ENCODE measurements around the gene SUN1. TPM values are rescaled to one million over a fixed set of nuclear protein-coding genes. Genes with fewer than 3 reads are reported as not detected.

SUN1 gene
- total RNA-seq, 1 donor from 2014 or later, result 207 TPM

- peak; percentile 59 for ATAC-seq
- peak; percentile 87 for DNase-seq (ENCODE audit: low spot score)
- intact Hi-C loops (cut with DNase I), result loop anchor here (5.0 kb wide), 1 partner anchor 43 kb away; the partner anchor contains the start of gene ADAP1
Observed at GRCh38 chr7:909358-910329, 77.4 kb downstream of the SUN1 start.

GRCh38 chr7:910441-910861 is 78.2 kb downstream of the SUN1 start:
- ATAC-seq, result no peak
- intact Hi-C loops (cut with DNase I), result no loop called here
- no peak for DNase-seq (ENCODE audit: low spot score)

- intact Hi-C loops (cut with DNase I), result no loop called here
- no peak for DNase-seq (ENCODE audit: low spot score)
- no peak for ATAC-seq
Observed at GRCh38 chr7:910931-911431, 78.7 kb downstream of the SUN1 start.

- peak; percentile 6 for ATAC-seq
- no peak for DNase-seq (ENCODE audit: low spot score)
- intact Hi-C loops (cut with DNase I), result no loop called here
Observed at GRCh38 chr7:911791-912480, 79.7 kb downstream of the SUN1 start.

DNA sequence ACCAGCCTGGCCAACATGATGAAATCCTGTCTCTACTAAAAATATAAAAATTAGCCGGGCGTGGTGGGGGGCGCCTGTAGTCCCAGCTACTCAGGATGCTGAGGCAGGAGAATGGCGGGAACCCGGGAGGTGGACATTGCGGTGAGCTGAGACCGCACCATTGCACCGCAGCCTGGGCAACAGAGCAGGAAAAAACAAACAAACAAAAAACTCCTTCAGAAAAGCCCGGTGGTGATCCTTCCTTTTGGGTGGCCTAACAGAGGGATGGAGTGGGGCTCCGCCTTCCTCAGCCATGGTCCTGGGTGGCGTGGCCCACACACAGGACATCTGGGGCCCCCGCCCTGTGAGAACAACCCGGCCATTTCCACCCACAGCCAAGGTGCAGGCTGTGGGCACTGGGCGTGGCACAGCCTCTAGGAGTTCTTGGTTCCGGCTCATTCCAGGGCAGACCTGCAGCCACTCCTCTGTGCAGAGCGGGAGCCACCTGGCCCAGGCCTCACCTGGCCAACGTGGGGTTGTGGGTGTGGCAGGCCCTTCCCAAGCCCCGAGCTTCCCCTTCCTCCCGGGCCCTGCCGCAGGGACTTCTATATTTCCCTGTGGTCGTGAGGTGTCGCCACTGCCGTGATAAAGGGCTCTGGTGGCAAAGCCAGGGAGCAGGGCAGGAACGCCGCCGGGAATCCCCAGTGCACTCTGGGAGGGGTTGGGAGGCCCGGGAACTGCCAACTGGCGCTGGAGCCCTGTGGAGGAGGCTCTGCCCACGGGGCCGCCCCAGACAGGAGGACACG is 81.7 kb downstream of the SUN1 start:
- intact Hi-C loops (cut with DNase I), result no loop called here
- DNase-seq (ENCODE audit: low spot score) (no peak), ATAC-seq (peak; percentile 8)

GRCh38 chr7:914521-915194 is 82.4 kb downstream of the SUN1 start:
- DNase-seq (ENCODE audit: low spot score) (no peak), ATAC-seq (no peak)
- intact Hi-C loops (cut with DNase I), result no loop called here

- DNase-seq (ENCODE audit: low spot score), result no peak
- intact Hi-C loops (cut with DNase I), result no loop called here
- no peak for ATAC-seq
Observed at GRCh38 chr7:915291-916218, 83.3 kb downstream of the SUN1 start.

DNA sequence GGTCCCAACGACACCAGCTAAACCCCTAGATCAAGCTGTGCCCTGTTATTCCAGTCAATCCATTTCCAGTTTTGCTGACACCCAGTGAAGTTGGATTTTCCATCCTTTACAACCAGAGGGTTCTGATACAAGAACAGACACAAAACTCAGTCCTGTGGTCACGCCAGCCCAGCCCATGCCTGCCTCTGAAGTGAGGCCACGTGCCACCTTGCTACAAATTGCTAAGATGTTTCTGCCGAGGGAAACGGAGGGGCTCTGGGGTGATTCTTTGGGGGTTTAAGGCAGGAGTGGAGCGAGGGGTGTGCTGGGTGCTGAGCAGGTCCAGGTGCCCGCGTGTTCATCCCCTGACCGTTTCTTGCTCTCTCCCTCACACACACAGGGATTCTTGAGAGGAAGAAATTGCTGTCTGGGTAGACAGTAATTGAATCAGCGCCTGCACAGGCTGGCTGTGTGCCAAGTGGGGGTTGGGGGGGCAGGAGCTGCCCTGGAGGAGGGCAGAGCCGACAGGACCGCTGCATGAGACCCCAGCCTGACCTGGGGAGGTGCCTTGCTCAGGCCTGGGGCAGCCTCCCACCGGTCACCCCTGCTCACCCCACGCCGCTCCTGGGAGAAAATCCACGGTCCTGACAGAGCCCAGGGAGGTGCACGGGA is 84.1 kb downstream of the SUN1 start:
- intact Hi-C loops (cut with DNase I), result no loop called here
- ATAC-seq (no peak), DNase-seq (ENCODE audit: low spot score) (no peak)

DNA sequence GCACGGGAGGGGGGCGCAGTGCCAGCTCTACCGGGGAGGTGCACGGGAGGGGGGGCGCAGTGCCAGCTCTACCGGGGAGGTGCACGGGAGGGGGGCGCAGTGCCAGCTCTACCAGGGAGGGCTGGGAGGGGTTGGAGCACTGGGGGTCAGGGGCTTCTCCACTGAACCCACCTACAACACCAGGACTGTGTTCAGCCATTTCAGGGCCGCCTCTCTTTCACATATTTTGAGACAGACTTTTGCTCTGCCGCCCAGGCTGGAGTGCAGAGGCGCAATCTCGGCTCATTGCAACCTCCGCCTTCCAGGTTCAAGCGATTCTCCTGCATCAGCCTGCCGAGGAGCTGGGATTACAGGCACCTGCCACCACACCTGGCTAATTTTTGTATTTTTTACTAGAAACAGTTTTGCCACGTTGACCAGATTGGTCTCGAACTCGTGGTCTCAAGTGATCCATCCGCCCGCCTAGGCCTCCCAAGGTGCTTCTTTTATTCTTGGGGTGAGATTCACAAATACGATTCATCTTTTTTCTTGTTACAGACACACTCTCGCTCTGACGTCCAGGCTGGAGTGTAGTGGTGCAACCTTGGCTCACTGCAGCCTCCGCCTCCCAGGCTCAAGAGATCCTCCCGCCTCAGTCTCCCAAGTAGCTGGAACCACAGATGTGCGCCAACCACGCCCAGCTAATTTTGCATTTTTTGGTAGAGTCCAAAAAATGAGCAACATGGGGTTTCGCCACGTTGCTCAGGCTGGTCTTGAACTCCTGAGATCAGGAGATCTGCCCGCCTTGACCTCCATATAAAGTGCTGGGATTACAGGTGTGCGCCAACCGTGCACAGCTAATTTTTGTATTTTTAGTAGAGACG is 85.2 kb downstream of the SUN1 start:
- no peak for ATAC-seq
- intact Hi-C loops (cut with DNase I), result no loop called here
- DNase-seq (ENCODE audit: low spot score), result peak; percentile 49

DNA sequence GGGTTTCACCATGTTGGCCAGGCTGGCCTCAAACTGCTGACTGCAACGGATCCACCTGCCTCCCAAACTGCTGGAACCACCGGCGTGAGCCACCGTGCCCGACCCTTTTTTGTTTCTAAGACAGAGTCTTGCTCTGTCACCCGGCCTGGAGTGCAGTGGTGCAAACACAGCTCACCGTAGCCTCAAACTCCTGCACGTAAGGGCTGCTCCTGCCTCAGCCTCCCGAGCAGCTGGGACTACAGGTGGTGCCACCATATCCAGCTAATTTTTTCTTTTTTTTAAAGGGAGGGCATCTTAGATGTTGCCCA is 85.8 kb downstream of the SUN1 start:
- intact Hi-C loops (cut with DNase I), result no loop called here
- ATAC-seq (no peak), DNase-seq (ENCODE audit: low spot score) (no peak)

DNA sequence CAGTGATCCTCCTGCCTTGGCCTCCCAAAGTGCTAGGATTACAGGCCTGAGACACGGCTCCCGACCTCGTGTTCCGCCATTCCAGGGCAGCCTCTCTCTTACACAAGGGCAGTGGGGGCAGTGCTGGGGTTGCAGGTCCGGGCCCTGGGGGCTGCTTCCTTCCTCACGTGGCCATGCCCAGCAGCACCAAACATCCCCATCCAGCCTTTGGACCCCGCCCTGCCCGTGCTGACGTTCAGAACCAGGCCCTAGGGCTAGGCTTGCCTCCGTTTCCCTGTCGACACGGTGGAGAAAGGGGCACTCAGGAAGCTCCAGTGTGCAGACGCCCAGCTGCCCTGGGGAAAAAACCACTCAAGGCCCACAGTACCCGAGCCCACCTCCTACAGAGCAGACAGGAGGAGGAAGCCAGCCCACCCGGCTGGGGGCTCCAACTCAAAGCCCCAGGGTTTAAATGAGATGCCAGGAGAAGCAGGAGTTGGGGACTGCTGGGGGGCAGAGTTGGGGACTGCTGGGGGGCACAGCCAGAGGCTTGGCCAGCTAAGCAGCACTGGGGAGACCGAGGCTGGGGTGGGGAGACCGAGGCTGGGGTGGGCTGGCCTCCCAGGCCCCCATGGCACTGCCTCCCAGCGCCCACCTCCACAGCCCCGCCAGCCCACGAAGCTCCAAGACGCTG is 86.3 kb downstream of the SUN1 start:
- peak; percentile 53 for DNase-seq (ENCODE audit: low spot score)
- intact Hi-C loops (cut with DNase I), result no loop called here
- no peak for ATAC-seq

DNA sequence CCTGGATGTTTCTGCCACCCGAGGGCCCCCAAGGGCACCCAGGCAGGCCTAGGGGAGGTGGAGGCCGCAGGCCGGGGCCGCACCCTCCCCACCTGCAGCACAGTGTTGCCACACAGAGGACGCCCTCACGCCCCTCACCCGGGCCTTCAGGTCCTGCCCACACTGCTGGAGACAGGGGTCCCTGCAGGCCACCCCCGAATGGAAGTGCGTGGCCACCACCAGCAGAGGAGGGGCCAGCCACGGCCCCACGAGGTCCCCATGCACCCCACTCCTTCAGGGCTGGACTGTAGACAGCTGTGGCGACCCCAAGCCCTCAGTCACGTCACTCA is 86.8 kb downstream of the SUN1 start:
- no peak for DNase-seq (ENCODE audit: low spot score)
- intact Hi-C loops (cut with DNase I), result no loop called here
- ATAC-seq, result no peak

- ATAC-seq, result no peak
Observed at GRCh38 chr7:919924-920341, 87.7 kb downstream of the SUN1 start.

DNA sequence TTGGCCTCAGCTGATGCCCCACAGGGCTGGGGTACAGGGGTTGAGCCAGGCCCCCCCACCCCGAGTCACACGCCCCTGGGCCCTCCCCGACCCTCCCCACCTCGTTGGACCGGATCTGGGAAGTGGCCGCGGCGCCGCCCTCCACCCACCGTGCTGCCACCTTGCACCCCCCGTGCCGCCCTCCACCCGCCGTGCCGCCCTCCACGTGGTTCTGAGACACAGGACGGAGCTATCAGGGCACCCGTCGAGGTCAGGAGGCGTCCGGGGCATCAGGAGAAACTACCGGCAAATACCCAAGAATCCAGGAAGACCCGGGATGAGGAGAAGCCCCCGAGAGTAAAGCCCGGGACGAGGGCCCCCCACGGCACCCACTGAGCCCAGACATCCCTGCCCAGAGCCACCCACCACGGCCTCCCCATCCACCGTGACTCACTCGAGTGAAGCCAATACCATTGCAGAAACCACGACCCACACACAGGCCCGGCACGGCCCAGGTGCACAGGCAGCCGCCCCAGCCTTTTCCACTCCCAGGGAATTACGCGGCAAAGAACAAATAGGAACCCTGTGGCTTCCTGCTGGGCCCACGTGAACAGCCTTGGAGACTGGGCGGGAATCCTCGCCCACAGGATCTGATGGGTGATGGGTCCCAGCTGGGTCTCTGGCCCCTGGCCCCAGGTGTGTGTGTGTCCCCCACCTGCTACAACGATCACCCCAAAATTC is 88.2 kb downstream of the SUN1 start:
- DNase-seq (ENCODE audit: low spot score), result peak; percentile 59
- ATAC-seq, result no peak
- intact Hi-C loops (cut with DNase I), result no loop called here

More at GRCh38 chr7:919924-920341, 87.7 kb downstream of the SUN1 start:
- DNase-seq (ENCODE audit: low spot score), result peak; percentile 51
- intact Hi-C loops (cut with DNase I), result no loop called here

DNA sequence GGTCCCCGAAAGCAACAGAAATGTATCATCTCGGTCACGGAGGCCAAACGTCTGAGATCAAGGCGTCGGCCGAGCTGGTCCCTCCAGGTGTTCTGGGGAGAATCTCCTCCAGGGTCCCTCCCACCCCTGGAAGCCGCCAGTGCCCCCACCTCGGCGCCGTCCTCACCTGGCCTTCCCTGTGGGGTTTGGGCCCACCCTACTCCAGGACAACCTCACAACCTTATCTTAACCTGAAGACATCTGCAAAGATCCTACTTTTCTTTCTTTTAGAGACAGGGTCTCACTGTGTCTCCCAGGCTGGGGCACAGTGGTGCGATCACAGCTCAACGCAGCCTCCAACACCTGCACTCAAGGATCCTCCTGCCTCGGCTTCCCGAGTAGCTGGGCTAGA is 88.8 kb downstream of the SUN1 start:
- intact Hi-C loops (cut with DNase I), result no loop called here
- no peak for ATAC-seq
- no peak for DNase-seq (ENCODE audit: low spot score)

Measured in sciatic nerve (tissue), 2 donors.